ENCODE results near the gene IDH2.

Gene IDH2

DNA sequence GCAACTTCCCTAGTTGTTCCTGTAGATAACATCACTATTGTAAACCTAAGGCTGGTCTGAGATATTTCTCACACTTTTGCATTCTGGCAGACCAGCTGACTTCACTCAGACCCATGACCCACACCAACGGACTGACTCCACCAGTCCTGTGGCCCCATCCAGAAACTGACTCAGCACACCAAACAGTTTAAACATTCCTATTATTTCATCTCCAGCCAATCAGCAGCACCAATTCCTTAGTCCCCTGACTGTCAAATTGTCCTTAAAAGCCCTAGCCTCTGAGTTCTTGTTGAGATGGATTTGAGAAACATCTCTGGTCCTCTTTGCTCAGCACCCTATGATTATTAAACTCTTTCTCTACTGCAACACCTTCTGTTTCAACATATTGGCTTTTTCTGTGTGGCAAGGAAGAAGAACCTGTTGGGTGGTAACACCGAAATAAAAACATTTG lies 12.2 kb upstream of the IDH2 start:
- TF ChIP-seq TAF1 (IDR thresholded peaks at IDR 0.05; ENCODE audit: borderline replicate concordance, insufficient read depth, low read length), result no peak
- TF ChIP-seq POLR2AphosphoS5 (IDR thresholded peaks at IDR 0.05; ENCODE audit: low read depth, low read length), result no peak

DNA sequence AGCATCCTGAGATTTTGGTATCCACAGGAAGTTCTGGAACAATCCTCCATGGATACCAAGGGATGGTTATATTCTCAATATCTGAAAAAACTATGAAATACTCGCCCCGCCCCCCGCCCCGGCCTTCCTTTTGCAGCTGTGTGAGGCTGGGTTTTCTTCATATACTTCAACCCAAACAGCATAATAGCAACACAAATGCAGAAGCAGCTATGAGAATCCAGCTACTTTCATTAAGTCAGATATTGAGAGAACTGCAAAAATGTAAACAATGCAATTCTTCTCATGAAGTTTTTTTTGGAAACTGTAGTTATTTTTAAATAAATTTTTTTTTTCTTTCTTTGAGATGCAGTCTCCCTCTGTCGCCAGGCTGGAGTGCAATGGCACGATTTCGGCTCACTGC lies 10.9 kb upstream of the IDH2 start:
- TF ChIP-seq, protein P1, sequence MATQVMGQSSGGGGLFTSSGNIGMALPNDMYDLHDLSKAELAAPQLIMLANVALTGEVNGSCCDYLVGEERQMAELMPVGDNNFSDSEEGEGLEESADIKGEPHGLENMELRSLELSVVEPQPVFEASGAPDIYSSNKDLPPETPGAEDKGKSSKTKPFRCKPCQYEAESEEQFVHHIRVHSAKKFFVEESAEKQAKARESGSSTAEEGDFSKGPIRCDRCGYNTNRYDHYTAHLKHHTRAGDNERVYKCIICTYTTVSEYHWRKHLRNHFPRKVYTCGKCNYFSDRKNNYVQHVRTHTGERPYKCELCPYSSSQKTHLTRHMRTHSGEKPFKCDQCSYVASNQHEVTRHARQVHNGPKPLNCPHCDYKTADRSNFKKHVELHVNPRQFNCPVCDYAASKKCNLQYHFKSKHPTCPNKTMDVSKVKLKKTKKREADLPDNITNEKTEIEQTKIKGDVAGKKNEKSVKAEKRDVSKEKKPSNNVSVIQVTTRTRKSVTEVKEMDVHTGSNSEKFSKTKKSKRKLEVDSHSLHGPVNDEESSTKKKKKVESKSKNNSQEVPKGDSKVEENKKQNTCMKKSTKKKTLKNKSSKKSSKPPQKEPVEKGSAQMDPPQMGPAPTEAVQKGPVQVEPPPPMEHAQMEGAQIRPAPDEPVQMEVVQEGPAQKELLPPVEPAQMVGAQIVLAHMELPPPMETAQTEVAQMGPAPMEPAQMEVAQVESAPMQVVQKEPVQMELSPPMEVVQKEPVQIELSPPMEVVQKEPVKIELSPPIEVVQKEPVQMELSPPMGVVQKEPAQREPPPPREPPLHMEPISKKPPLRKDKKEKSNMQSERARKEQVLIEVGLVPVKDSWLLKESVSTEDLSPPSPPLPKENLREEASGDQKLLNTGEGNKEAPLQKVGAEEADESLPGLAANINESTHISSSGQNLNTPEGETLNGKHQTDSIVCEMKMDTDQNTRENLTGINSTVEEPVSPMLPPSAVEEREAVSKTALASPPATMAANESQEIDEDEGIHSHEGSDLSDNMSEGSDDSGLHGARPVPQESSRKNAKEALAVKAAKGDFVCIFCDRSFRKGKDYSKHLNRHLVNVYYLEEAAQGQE (IDR thresholded peaks at IDR 0.05; ENCODE audit: insufficient read depth in 1 of 2, low read depth in 2 of 2, low read length in 2 of 2), result no peak
- TF ChIP-seq FOXP2 (optimal IDR thresholded peaks at IDR 0.05; ENCODE audit: borderline replicate concordance, extremely low read depth, extremely low read length, insufficient read depth), result no peak
- TF ChIP-seq TAF1 (IDR thresholded peaks at IDR 0.05; ENCODE audit: borderline replicate concordance, insufficient read depth, low read length), result no peak
- no peak for TF ChIP-seq POLR2AphosphoS5 (IDR thresholded peaks at IDR 0.05; ENCODE audit: low read depth, low read length)
- TF ChIP-seq SIN3A (IDR thresholded peaks at IDR 0.05; ENCODE audit: borderline replicate concordance, insufficient read depth, low read length), result no peak

DNA sequence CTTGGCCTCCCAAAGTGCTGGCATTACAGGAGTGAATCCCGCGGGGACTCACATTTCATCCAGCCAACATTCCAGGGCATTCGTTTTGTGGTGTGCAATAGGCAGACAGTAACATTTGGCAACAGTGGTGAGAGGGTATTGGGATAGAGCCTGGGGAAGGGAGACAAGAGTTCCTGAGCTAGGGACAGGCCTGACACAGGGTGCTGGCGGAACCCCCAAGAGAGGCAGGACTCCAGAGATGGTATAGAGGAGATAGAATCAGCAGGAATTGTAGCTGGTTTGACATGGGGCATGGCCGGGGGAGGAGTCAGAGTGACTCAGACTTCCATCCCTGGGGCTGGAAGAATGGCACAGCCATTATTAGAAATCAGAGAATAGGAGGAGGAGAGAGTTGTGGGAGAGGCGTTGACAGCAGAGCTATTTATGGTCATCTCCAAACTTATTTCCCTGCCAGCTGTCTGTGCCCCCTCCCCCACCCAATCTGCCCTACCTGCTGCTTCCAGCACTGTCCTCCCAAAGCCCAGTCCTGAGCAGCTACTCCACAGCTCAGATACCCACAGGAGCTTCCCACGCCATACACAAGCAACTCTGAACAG lies 4.4 kb upstream of the IDH2 start:
- TF ChIP-seq TAF1 (IDR thresholded peaks at IDR 0.05; ENCODE audit: borderline replicate concordance, insufficient read depth, low read length) (no peak), FOXP2 (optimal IDR thresholded peaks at IDR 0.05; ENCODE audit: borderline replicate concordance, extremely low read depth, extremely low read length, insufficient read depth) (no peak), SIN3A (IDR thresholded peaks at IDR 0.05; ENCODE audit: borderline replicate concordance, insufficient read depth, low read length) (no peak), POLR2AphosphoS5 (IDR thresholded peaks at IDR 0.05; ENCODE audit: low read depth, low read length) (no peak)
- TF ChIP-seq, protein P1 (IDR thresholded peaks at IDR 0.05; ENCODE audit: insufficient read depth in 1 of 2, low read depth in 2 of 2, low read length in 2 of 2), result no peak

DNA sequence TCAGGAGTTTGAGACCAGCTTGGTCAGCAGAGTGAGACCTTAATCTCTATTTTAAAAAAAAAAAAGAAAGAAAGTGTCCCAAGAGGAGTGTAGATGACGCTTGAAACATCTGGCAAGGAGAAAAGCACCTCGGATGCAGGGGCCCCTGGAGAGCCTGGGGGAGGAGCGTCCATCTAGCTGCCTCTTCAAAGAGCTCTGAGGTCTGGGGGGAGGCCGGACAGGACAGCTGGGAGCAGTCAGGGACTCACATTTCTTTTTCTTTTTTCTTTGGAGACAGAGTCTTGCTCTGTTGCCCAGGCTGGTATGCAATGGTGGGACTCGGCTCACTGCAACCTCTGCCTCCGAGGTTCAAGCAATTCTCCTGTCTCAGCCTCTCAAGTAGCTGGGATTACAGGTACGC lies 3.3 kb upstream of the IDH2 start:
- TF ChIP-seq FOXP2 (optimal IDR thresholded peaks at IDR 0.05; ENCODE audit: borderline replicate concordance, extremely low read depth, extremely low read length, insufficient read depth) (no peak), TAF1 (IDR thresholded peaks at IDR 0.05; ENCODE audit: borderline replicate concordance, insufficient read depth, low read length) (no peak), POLR2AphosphoS5 (IDR thresholded peaks at IDR 0.05; ENCODE audit: low read depth, low read length) (no peak), SIN3A (IDR thresholded peaks at IDR 0.05; ENCODE audit: borderline replicate concordance, insufficient read depth, low read length) (no peak)
- TF ChIP-seq, protein P1 (IDR thresholded peaks at IDR 0.05; ENCODE audit: insufficient read depth in 1 of 2, low read depth in 2 of 2, low read length in 2 of 2), result no peak

DNA sequence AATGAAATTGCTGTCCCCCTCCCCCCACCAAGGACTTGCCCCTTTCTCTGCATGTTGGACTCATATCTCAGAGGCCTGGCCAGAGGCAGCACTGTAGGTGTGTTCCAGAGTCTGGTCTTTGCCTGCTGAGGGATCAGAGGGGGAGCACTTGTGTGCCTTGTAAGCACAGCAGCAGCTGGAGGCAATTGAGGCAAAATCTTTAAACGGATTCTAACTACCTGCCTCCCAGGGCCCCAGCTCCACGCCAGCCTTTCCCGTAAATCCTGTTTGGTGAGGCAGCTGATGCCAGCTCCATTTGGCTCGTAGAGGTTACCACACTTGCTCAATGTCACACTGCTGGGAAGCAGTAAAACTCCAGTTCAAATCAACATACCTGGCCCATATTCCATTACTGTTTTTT lies 2.3 kb upstream of the IDH2 start:
- TF ChIP-seq POLR2AphosphoS5 (IDR thresholded peaks at IDR 0.05; ENCODE audit: low read depth, low read length) (no peak), SIN3A (IDR thresholded peaks at IDR 0.05; ENCODE audit: borderline replicate concordance, insufficient read depth, low read length) (no peak), TAF1 (IDR thresholded peaks at IDR 0.05; ENCODE audit: borderline replicate concordance, insufficient read depth, low read length) (no peak), FOXP2 (optimal IDR thresholded peaks at IDR 0.05; ENCODE audit: borderline replicate concordance, extremely low read depth, extremely low read length, insufficient read depth) (no peak)
- TF ChIP-seq, protein P1 (IDR thresholded peaks at IDR 0.05; ENCODE audit: insufficient read depth in 1 of 2, low read depth in 2 of 2, low read length in 2 of 2), result no peak

Data from PFSK-1 (cell line).